ENCODE data around the gene FDXR. TPM values are rescaled to one million over a fixed set of nuclear protein-coding genes. Genes with fewer than 3 reads are reported as not detected.

The FDXR gene
- total RNA-seq, 1 donor from 2014 or later, result 30.8 TPM

GRCh38 chr17:74865504-74866197 lies 7.1 kb downstream of the FDXR start:
- peaks cover 9% of the 10 kb centered on the region for H3K27me3 ChIP-seq (ENCODE audit: control insufficient read depth, insufficient read depth, low read length)
- no peak for TF ChIP-seq CTCF (IDR thresholded peaks at IDR 0.05; ENCODE audit: insufficient read depth, low read length, severe bottlenecking)
- no peak for DNase-seq (ENCODE audit: low read depth)
- FAIRE-seq, result no peak
- H3K4me3 ChIP-seq (ENCODE audit: low read depth, low read length), result no peak overlapping the region
- peaks cover 6% of the 10 kb centered on the region for H3K36me3 ChIP-seq (ENCODE audit: control insufficient read depth, insufficient read depth, low read length)

- peak; percentile 31 for DNase-seq (ENCODE audit: low read depth)
- H3K27me3 ChIP-seq (ENCODE audit: control insufficient read depth, insufficient read depth, low read length), result peaks cover 16% of the 10 kb centered on the region
- H3K4me3 ChIP-seq (ENCODE audit: low read depth, low read length), result no peak overlapping the region
- peak; percentile 93 for TF ChIP-seq CTCF (IDR thresholded peaks at IDR 0.05; ENCODE audit: insufficient read depth, low read length, severe bottlenecking)
- H3K36me3 ChIP-seq (ENCODE audit: control insufficient read depth, insufficient read depth, low read length), result peaks cover 6% of the 10 kb centered on the region
- FAIRE-seq, result no peak
These were observed 7.9 kb downstream of the FDXR start for GRCh38 chr17:74864866-74865395.

GRCh38 chr17:74864297-74864865 lies 8.4 kb downstream of the FDXR start:
- peaks cover 18% of the 10 kb centered on the region for H3K27me3 ChIP-seq (ENCODE audit: control insufficient read depth, insufficient read depth, low read length)
- H3K36me3 ChIP-seq (ENCODE audit: control insufficient read depth, insufficient read depth, low read length), result peaks cover 6% of the 10 kb centered on the region
- DNase-seq (ENCODE audit: low read depth) (no peak), FAIRE-seq (no peak)
- no peak overlapping the region for H3K4me3 ChIP-seq (ENCODE audit: low read depth, low read length)
- TF ChIP-seq CTCF (IDR thresholded peaks at IDR 0.05; ENCODE audit: insufficient read depth, low read length, severe bottlenecking), result no peak

GRCh38 chr17:74863420-74864296 lies 9.1 kb downstream of the FDXR start:
- DNase-seq (ENCODE audit: low read depth) (no peak), FAIRE-seq (no peak)
- Histone ChIP-seq H3K36me3 (ENCODE audit: control insufficient read depth, insufficient read depth, low read length) (peaks cover 6% of the 10 kb centered on the region), H3K4me3 (ENCODE audit: low read depth, low read length) (no peak overlapping the region), H3K27me3 (ENCODE audit: control insufficient read depth, insufficient read depth, low read length) (peaks cover 26% of the 10 kb centered on the region)
- TF ChIP-seq CTCF (IDR thresholded peaks at IDR 0.05; ENCODE audit: insufficient read depth, low read length, severe bottlenecking), result no peak

- peaks cover 29% of the 10 kb centered on the region for H3K27me3 ChIP-seq (ENCODE audit: control insufficient read depth, insufficient read depth, low read length)
These were observed 9.9 kb downstream of the FDXR start for GRCh38 chr17:74862919-74863318.

More at GRCh38 chr17:74862919-74863318, 9.9 kb downstream of the FDXR start:
- DNase-seq (ENCODE audit: low read depth) (no peak), FAIRE-seq (no peak)
- H3K4me3 ChIP-seq (ENCODE audit: low read depth, low read length), result no peak overlapping the region
- TF ChIP-seq CTCF (IDR thresholded peaks at IDR 0.05; ENCODE audit: insufficient read depth, low read length, severe bottlenecking), result no peak
- peaks cover 6% of the 10 kb centered on the region for H3K36me3 ChIP-seq (ENCODE audit: control insufficient read depth, insufficient read depth, low read length)

Data from bronchial epithelial cell (primary cell).